22Rv1 (cell line): ENCODE results near the gene RPN2.
A peak's percentile ranks its signal among the peaks of the same experiment; 100 is the strongest.

Source experiments
- H3K27ac ChIP-seq: fragments of 450-650 bp; 2 replicates; pipeline ENCODE4 v1.5.1; 2017
- CTCF ChIP-seq: fragments of 450-650 bp; IDR thresholded peaks from 2 replicates; pipeline ENCODE4 v1.5.1; 2017; ENCODE audit warnings: mild to moderate bottlenecking
- ZFX ChIP-seq: fragments of 450-650 bp; IDR thresholded peaks from 2 replicates; pipeline ENCODE4 v1.6.1; 2017; ENCODE audit warnings: antibody characterized with exemption, borderline replicate concordance

The RPN2 gene

GRCh38 chr20:37235065-37235464 is 55.9 kb downstream of the RPN2 start:
- no peak overlapping the region for H3K27ac ChIP-seq
- TF ChIP-seq CTCF (no peak), ZFX (no peak)

GRCh38 chr20:37236462-37236861 is 57.3 kb downstream of the RPN2 start:
- TF ChIP-seq CTCF (no peak), ZFX (no peak)
- H3K27ac ChIP-seq: no peak overlapping the region

- TF ChIP-seq CTCF: no peak
- TF ChIP-seq ZFX: no peak
- no peak overlapping the region for H3K27ac ChIP-seq
Observed at GRCh38 chr20:37237656-37238055, 58.5 kb downstream of the RPN2 start.

- H3K27ac ChIP-seq: no peak overlapping the region; the same call in 1 of the 2 replicates
- TF ChIP-seq CTCF (no peak), ZFX (no peak)
Observed at GRCh38 chr20:37238426-37238825, 59.3 kb downstream of the RPN2 start.

GRCh38 chr20:37238935-37239451 is 59.9 kb downstream of the RPN2 start:
- H3K27ac ChIP-seq: peak overlapping the region; percentile 5; the same call in 1 of the 2 replicates
- TF ChIP-seq ZFX (no peak), CTCF (no peak)

GRCh38 chr20:37240337-37241067 is 61.4 kb downstream of the RPN2 start:
- H3K27ac ChIP-seq: no peak overlapping the region
- no peak for TF ChIP-seq CTCF
- TF ChIP-seq ZFX: no peak

GRCh38 chr20:37242503-37242902 is 63.4 kb downstream of the RPN2 start:
- H3K27ac ChIP-seq: no peak overlapping the region
- TF ChIP-seq ZFX (no peak), CTCF (no peak)
